HCT116 (cell line): ENCODE measurements around the gene ZBTB38.

Experiments used
- CTCF ChIP-seq, 3 experiments: fragments of 200-600 bp in 1 of 3; sonication (generic) in 1 of 3; IDR thresholded peaks in 2 of 3; conservative IDR thresholded peaks in 1 of 3; 2 replicates each; pipeline ENCODE4 v1.5.1; 2012 to 2017; ENCODE audit warnings: low read depth in 2 of 3, low read length in 2 of 3, antibody characterized with exemption in 1 of 3, borderline replicate concordance in 1 of 3, control low read depth in 1 of 3, mild to moderate bottlenecking in 1 of 3, mixed read lengths in 1 of 3, mixed run types in 1 of 3, moderate library complexity in 1 of 3; ENCODE audit not compliant: insufficient read depth in 1 of 3
- EZH2phosphoT487 ChIP-seq: fragments of 200-600 bp; IDR thresholded peaks from 2 replicates; pipeline ENCODE4 v1.6.1; 2018; ENCODE audit warnings: antibody characterized with exemption, borderline replicate concordance
- REST ChIP-seq: IDR thresholded peaks from 2 replicates; pipeline ENCODE4 v1.6.1; 2012; ENCODE audit warnings: low read depth
- TCF7L2 ChIP-seq: IDR thresholded peaks from 2 replicates; pipeline ENCODE4 v1.7.0; 2011; ENCODE audit warnings: borderline replicate concordance, inconsistent platforms; ENCODE audit not compliant: insufficient read depth, insufficient read length; ENCODE audit errors: extremely low read depth

- no peak for TF ChIP-seq EZH2phosphoT487
- no peak for TF ChIP-seq CTCF (IDR thresholded peaks at IDR 0.05 in 2 of 3, conservative IDR thresholded peaks at IDR 0.05 in 1 of 3; ENCODE audit: borderline replicate concordance in 1 of 3, insufficient read depth in 1 of 3, low read depth in 2 of 3, low read length in 2 of 3)
- no peak for TF ChIP-seq TCF7L2
- no peak for TF ChIP-seq REST
Observed at GRCh38 chr3:141343077-141343476, 25.2 kb upstream of the ZBTB38 start.
